Panc1 (cell line): ENCODE measurements around the gene PCGF1. TPM values are rescaled to one million over a fixed set of nuclear protein-coding genes. Genes with fewer than 3 reads are reported as not detected.

Experiments
- ATAC-seq: fragments of 200-7000 bp; cut with Tn5 transposase; 2 replicates; pipeline ENCODE4 v1.9.1; 2020; ENCODE audit warnings: mild to moderate bottlenecking, moderate library complexity
- BruUV-seq: library from RNA; stranded (reverse); fragments of 400-500 nt; replicated peaks from 2 replicates; lab custom pipeline; 2021; lab: Mats Ljungman, UMichigan
- CTCF ChIA-PET: fragments of 300-600 bp; sonication (Branson Sonifier 250); formaldehyde crosslinking; loops from one replicate; lab custom pipeline; 2022; ENCODE audit warnings: antibody characterized with exemption; lab: Charles Lee
- POLR2A ChIA-PET: fragments of 300-600 bp; sonication (Branson Sonifier 250); formaldehyde crosslinking; loops from one replicate; lab custom pipeline; 2022; ENCODE audit warnings: antibody characterized with exemption; lab: Charles Lee
- DNase-seq: peaks from one replicate; pipeline ENCODE4 v3.0.0-alpha.2; 2010; ENCODE audit warnings: low read depth, low spot score
- H3K27ac ChIP-seq: 2 replicates; pipeline ENCODE4 v1.5.1; 2011; ENCODE audit warnings: mild to moderate bottlenecking, low read length, inconsistent platforms
- H3K27me3 ChIP-seq: fragments of 200-500 bp; sonication (Bioruptor generic); 2 replicates; pipeline ENCODE4 v1.6.0; 2014; ENCODE audit warnings: low read length, inconsistent platforms; ENCODE audit not compliant: control insufficient read depth, insufficient read depth
- H3K36me3 ChIP-seq: fragments of 200-500 bp; sonication (Bioruptor generic); 2 replicates; pipeline ENCODE4 v1.5.1; 2014; ENCODE audit warnings: inconsistent platforms, mild to moderate bottlenecking, low read length, moderate library complexity; ENCODE audit not compliant: control insufficient read depth, insufficient read depth
- H3K4me1 ChIP-seq: 2 replicates; pipeline ENCODE4 v1.5.1; 2011; ENCODE audit warnings: inconsistent platforms, mild to moderate bottlenecking, low read length, moderate library complexity; ENCODE audit not compliant: control insufficient read depth, insufficient read depth
- H3K4me3 ChIP-seq, 2 experiments: 2 replicates each; pipeline ENCODE4 v1.5.1; 2011 to 2012; ENCODE audit warnings: low read depth in 2 of 2, low read length in 2 of 2, mild to moderate bottlenecking in 2 of 2, inconsistent platforms in 1 of 2, moderate library complexity in 1 of 2
- H3K9me3 ChIP-seq: fragments of 200-500 bp; sonication (Bioruptor generic); 2 replicates; pipeline ENCODE4 v1.5.1; 2014; ENCODE audit warnings: low read depth, mild to moderate bottlenecking, inconsistent platforms, low read length, moderate library complexity; ENCODE audit not compliant: control insufficient read depth, insufficient read depth
- POLR2AphosphoS5 ChIP-seq: IDR thresholded peaks from 2 replicates; pipeline ENCODE4 v1.6.1; 2012; ENCODE audit warnings: mild to moderate bottlenecking, low read depth, low read length, moderate library complexity
- SIN3A ChIP-seq: IDR thresholded peaks from 2 replicates; pipeline ENCODE4 v1.6.1; 2012; ENCODE audit warnings: low read depth, mild to moderate bottlenecking, low read length, moderate library complexity, borderline replicate concordance; ENCODE audit not compliant: insufficient read depth
- TCF7L2 ChIP-seq: IDR thresholded peaks from 2 replicates; pipeline ENCODE4 v1.6.1; 2011; ENCODE audit warnings: mild to moderate bottlenecking, low read depth, low read length, inconsistent platforms
- in situ Hi-C: cut with HindIII; loops from 2 replicates; pipeline ENCODE4 v1.10.0; 2016; ENCODE audit warnings: low sequenced_read_pairs, low pct_unique_long_range_greater_than_20kb
- intact Hi-C: fragments of 100-400 bp; cut with micrococcal nuclease; formaldehyde crosslinking; loops from one replicate; pipeline ENCODE4 v1.10.0; 2022; ENCODE audit not compliant: unreplicated experiment
- total RNA-seq: library from RNA; stranded (reverse); gene quantifications from one replicate; pipeline ENCODE4 v1.2.1, GENCODE V29; 2021; ENCODE audit not compliant: unreplicated experiment
- TF ChIP-seq, protein P1 (sequence below): fragments of 450-650 bp; IDR thresholded peaks from 2 replicates; pipeline ENCODE4 v1.5.1; 2017; ENCODE audit warnings: mild to moderate bottlenecking
- TF ChIP-seq, protein P2 (sequence below), 2 experiments: IDR thresholded peaks; 2 replicates each; pipeline ENCODE4 v1.6.1; 2011 to 2012; ENCODE audit warnings: low read depth in 2 of 2, control low read depth in 1 of 2, low read length in 1 of 2, mild to moderate bottlenecking in 1 of 2, moderate library complexity in 1 of 2; ENCODE audit not compliant: insufficient read depth in 1 of 2

Gene PCGF1
- total RNA-seq, 1 experiment from 2014 or later: 36.8 TPM

DNA sequence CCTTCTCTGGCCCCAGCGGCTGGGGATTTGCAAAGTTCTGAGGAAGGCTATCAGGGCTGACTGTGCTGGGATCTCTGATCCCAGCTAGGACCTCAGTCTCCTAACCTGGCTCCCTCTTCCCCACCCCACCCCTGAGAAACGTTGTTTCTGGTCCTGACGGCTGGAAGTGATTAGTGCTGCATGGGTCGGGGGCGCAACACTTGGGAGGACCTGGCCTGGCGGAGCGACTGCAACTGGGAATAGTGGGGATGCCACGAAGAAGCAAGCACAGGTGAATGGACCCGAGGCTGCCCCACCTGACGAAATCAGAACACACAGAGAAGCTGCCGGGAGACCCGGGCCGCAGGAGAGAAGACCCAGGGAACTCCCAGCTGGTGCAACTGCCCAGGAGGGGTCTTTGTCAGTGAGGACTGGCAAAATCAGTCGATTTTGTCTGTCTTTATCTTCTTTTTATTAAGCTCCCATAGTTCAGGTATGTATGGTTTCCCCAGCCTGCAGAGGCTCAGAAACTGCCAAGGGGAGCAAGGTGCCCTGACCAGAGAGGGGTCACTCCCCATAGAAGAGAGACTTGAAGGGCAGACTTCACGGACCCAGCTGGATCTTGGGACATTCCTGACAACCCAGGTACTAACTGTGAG is 7.4 kb downstream of the PCGF1 start:
- ChIA-PET CTCF (interaction anchor here (0.6 kb wide), 1 partner anchor 48 kb away, joined by 3 read pairs; no protein-coding TSS in a partner anchor), POLR2A (interaction anchor here (0.5 to 1.5 kb wide), 3 partner anchors 11 to 42 kb away, joined by 3 to 12 read pairs (median 3); partner anchors contain the start of genes TLX2 and WBP1)
- Histone ChIP-seq H3K27me3 (no peaks in the 10 kb centered on the region), H3K9me3 (no peaks in the 10 kb centered on the region), H3K4me3 (peak overlapping the region; percentile 43 to 65), H3K27ac (peak overlapping the region; percentile 81), H3K4me1 (peaks cover 45% of the 10 kb centered on the region), H3K36me3 (no peaks in the 10 kb centered on the region; the same call in 1 of the 2 replicates)
- in situ Hi-C loops: no loop called here
- no peak for ATAC-seq
- DNase-seq: no peak
- intact Hi-C loops: loop anchor here (10.0 kb wide), 1 partner anchor 85 kb away; no protein-coding TSS in a partner anchor
- no TSS peak for BruUV-seq
- TF ChIP-seq TCF7L2: no peak
- TF ChIP-seq, protein P1, sequence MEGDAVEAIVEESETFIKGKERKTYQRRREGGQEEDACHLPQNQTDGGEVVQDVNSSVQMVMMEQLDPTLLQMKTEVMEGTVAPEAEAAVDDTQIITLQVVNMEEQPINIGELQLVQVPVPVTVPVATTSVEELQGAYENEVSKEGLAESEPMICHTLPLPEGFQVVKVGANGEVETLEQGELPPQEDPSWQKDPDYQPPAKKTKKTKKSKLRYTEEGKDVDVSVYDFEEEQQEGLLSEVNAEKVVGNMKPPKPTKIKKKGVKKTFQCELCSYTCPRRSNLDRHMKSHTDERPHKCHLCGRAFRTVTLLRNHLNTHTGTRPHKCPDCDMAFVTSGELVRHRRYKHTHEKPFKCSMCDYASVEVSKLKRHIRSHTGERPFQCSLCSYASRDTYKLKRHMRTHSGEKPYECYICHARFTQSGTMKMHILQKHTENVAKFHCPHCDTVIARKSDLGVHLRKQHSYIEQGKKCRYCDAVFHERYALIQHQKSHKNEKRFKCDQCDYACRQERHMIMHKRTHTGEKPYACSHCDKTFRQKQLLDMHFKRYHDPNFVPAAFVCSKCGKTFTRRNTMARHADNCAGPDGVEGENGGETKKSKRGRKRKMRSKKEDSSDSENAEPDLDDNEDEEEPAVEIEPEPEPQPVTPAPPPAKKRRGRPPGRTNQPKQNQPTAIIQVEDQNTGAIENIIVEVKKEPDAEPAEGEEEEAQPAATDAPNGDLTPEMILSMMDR: no peak
- TF ChIP-seq POLR2AphosphoS5: no peak; the same call in 1 of the 2 replicates
- TF ChIP-seq, protein P2, sequence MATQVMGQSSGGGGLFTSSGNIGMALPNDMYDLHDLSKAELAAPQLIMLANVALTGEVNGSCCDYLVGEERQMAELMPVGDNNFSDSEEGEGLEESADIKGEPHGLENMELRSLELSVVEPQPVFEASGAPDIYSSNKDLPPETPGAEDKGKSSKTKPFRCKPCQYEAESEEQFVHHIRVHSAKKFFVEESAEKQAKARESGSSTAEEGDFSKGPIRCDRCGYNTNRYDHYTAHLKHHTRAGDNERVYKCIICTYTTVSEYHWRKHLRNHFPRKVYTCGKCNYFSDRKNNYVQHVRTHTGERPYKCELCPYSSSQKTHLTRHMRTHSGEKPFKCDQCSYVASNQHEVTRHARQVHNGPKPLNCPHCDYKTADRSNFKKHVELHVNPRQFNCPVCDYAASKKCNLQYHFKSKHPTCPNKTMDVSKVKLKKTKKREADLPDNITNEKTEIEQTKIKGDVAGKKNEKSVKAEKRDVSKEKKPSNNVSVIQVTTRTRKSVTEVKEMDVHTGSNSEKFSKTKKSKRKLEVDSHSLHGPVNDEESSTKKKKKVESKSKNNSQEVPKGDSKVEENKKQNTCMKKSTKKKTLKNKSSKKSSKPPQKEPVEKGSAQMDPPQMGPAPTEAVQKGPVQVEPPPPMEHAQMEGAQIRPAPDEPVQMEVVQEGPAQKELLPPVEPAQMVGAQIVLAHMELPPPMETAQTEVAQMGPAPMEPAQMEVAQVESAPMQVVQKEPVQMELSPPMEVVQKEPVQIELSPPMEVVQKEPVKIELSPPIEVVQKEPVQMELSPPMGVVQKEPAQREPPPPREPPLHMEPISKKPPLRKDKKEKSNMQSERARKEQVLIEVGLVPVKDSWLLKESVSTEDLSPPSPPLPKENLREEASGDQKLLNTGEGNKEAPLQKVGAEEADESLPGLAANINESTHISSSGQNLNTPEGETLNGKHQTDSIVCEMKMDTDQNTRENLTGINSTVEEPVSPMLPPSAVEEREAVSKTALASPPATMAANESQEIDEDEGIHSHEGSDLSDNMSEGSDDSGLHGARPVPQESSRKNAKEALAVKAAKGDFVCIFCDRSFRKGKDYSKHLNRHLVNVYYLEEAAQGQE (IDR thresholded peaks at IDR 0.05; ENCODE audit: insufficient read depth in 1 of 2, low read depth in 2 of 2, low read length in 1 of 2): no peak
- no peak for TF ChIP-seq SIN3A

DNA sequence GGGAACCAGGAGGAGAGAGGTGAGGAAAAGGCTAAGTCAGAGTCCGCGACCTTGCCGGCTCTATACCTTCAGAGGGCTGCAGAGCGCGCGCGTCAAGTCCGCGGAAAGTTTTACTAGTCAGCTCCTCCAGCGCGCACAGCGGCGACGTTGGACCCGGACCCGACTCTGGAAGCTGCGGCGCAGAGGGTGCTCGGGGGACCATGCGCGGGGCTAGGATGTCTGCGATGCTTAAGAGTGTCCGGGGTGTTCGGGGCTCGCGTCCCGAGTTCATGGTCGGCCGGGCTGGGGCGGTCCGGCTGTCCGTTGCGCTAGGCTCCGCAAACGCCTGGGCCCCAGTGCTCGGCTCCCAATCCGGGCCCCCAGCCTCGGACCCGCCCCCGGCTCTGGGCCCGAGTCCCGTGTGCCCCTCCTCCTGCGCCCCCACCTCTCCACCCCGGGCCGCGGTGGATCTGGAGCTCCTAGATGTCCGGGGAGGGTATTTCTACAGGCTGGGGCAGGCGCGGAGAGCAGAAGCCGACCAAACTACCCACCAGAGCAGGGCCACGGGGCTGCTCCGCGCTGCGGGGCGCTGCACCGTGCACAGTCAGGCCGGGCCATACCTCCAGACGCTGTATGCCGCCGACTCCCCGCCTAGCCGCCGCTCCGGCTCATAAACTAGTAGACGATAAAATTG is 8.1 kb downstream of the PCGF1 start, which contains the start of gene LBX2:
Gene LBX2 (minus strand): TSS at position 337 of the 673 bp plus-strand sequence. CDS start 66 bp downstream, at position 271.
- DNase-seq: no peak
- Histone ChIP-seq H3K27ac (peak within 1 kb of the TSS; percentile 81), H3K4me1 (peaks cover 39% of the 10 kb centered on the region), H3K27me3 (no peaks in the 10 kb centered on the region), H3K36me3 (no peaks in the 10 kb centered on the region), H3K4me3 (peak within 1 kb of the TSS; percentile 43 to 65), H3K9me3 (no peaks in the 10 kb centered on the region)
- peak; percentile 44 for ATAC-seq
- TF ChIP-seq POLR2AphosphoS5 (no peak; the same call in 1 of the 2 replicates), SIN3A (no peak), TCF7L2 (no peak)
- TF ChIP-seq, protein P2 (IDR thresholded peaks at IDR 0.05; ENCODE audit: insufficient read depth in 1 of 2, low read depth in 2 of 2, low read length in 1 of 2): no peak
- TF ChIP-seq, protein P1: no peak
- in situ Hi-C loops: no loop called here
- intact Hi-C loops: no loop called here
- ChIA-PET CTCF (interaction anchor here (0.6 kb wide), 1 partner anchor 48 kb away, joined by 3 read pairs; no protein-coding TSS in a partner anchor), POLR2A (no interaction called here)
- BruUV-seq: no TSS peak
